ENCODE data around the gene FBXW8.

The FBXW8 gene

GRCh38 chr12:116884871-116885270 lies 25.9 kb upstream of the FBXW8 start:
- DNase-seq (ENCODE audit: low read depth in 2 of 3, low spot score in 2 of 3): no peak

- no peak for DNase-seq (ENCODE audit: low read depth in 2 of 3, low spot score in 2 of 3)
Observed at GRCh38 chr12:116885491-116885890, 25.3 kb upstream of the FBXW8 start.

- DNase-seq (ENCODE audit: low read depth in 2 of 3, low spot score in 2 of 3): no peak
Observed at GRCh38 chr12:116887244-116887643, 23.5 kb upstream of the FBXW8 start.

GRCh38 chr12:116887897-116888296 lies 22.9 kb upstream of the FBXW8 start:
- DNase-seq (ENCODE audit: low read depth in 2 of 3, low spot score in 2 of 3): no peak

- DNase-seq (ENCODE audit: low read depth in 2 of 3, low spot score in 2 of 3): no peak
Observed at GRCh38 chr12:116890330-116890729, 20.4 kb upstream of the FBXW8 start.

GRCh38 chr12:116891019-116891418 lies 19.7 kb upstream of the FBXW8 start:
- no peak for DNase-seq (ENCODE audit: low read depth in 2 of 3, low spot score in 2 of 3)

- DNase-seq (ENCODE audit: low read depth in 2 of 3, low spot score in 2 of 3): no peak
Observed at GRCh38 chr12:116892349-116893140, 18.2 kb upstream of the FBXW8 start.

- DNase-seq (ENCODE audit: low read depth in 2 of 3, low spot score in 2 of 3): no peak
Observed at GRCh38 chr12:116894913-116895312, 15.8 kb upstream of the FBXW8 start.

GRCh38 chr12:116896411-116896924 lies 14.3 kb upstream of the FBXW8 start:
- DNase-seq (ENCODE audit: low read depth in 2 of 3, low spot score in 2 of 3): no peak

GRCh38 chr12:116897476-116897875 lies 13.3 kb upstream of the FBXW8 start:
- DNase-seq (ENCODE audit: low read depth in 2 of 3, low spot score in 2 of 3): no peak

GRCh38 chr12:116898669-116899068 lies 12.1 kb upstream of the FBXW8 start:
- DNase-seq (ENCODE audit: low read depth in 2 of 3, low spot score in 2 of 3): no peak

- no peak for DNase-seq (ENCODE audit: low read depth in 2 of 3, low spot score in 2 of 3)
Observed at GRCh38 chr12:116901612-116902011, 9.1 kb upstream of the FBXW8 start.

- no peak for DNase-seq (ENCODE audit: low read depth in 2 of 3, low spot score in 2 of 3)
Observed at GRCh38 chr12:116903818-116904217, 6.9 kb upstream of the FBXW8 start.

GRCh38 chr12:116906285-116906684 lies 4.5 kb upstream of the FBXW8 start:
- DNase-seq (ENCODE audit: low read depth in 2 of 3, low spot score in 2 of 3): no peak

GRCh38 chr12:116910280-116910644 lies 488 bp upstream of the FBXW8 start:
- DNase-seq (ENCODE audit: low read depth in 2 of 3, low spot score in 2 of 3): no peak

- DNase-seq (ENCODE audit: low read depth in 2 of 3, low spot score in 2 of 3): no peak
Observed at GRCh38 chr12:116915326-116915725, 4.6 kb downstream of the FBXW8 start.

GRCh38 chr12:116916122-116916521 lies 5.4 kb downstream of the FBXW8 start:
- no peak for DNase-seq (ENCODE audit: low read depth in 2 of 3, low spot score in 2 of 3)

GRCh38 chr12:116916714-116917114 lies 6.0 kb downstream of the FBXW8 start:
- peak in 1 of 3 experiments; percentile 36 for DNase-seq (ENCODE audit: low read depth in 2 of 3, low spot score in 2 of 3)

GRCh38 chr12:116918464-116918863 lies 7.7 kb downstream of the FBXW8 start:
- DNase-seq (ENCODE audit: low read depth in 2 of 3, low spot score in 2 of 3): no peak

GRCh38 chr12:116919247-116919661 lies 8.5 kb downstream of the FBXW8 start:
- DNase-seq (ENCODE audit: low read depth in 2 of 3, low spot score in 2 of 3): no peak

- DNase-seq (ENCODE audit: low read depth in 2 of 3, low spot score in 2 of 3): no peak
Observed at GRCh38 chr12:116919706-116920485, 9.1 kb downstream of the FBXW8 start.

GRCh38 chr12:116920939-116921338 lies 10.2 kb downstream of the FBXW8 start:
- no peak for DNase-seq (ENCODE audit: low read depth in 2 of 3, low spot score in 2 of 3)

Data from activated CD8-positive, alpha-beta memory T cell treated with anti-CD3 and anti-CD28 coated beads for 48 hours (primary cell).